ENCODE measurements around the gene OR10J4.
"Not testable (repeated sequence)": the region's sequence is repeated elsewhere in the genome, so short reads cannot be mapped to it uniquely, and the experiment has no call there.

The OR10J4 gene

GRCh38 chr1:159431904-159432303 lies at the start of gene OR10J4:
TSS of gene OR10J4 (plus strand) at chr1:159432204.
- DNase-seq, result no peak

GRCh38 chr1:159406821-159407220 lies 25.2 kb upstream of the OR10J4 start:
- DNase-seq, result no peak

GRCh38 chr1:159408862-159409400 lies 23.1 kb upstream of the OR10J4 start:
- DNase-seq, result no peak

GRCh38 chr1:159421821-159422220 lies 10.2 kb upstream of the OR10J4 start:
- DNase-seq, result no peak

GRCh38 chr1:159428536-159428935 lies 3.5 kb upstream of the OR10J4 start:
- DNase-seq, result no peak

GRCh38 chr1:159429074-159429861 lies 2.7 kb upstream of the OR10J4 start:
- no peak for DNase-seq

- no peak for DNase-seq
These were observed 1.0 kb upstream of the OR10J4 start for GRCh38 chr1:159430985-159431384.

GRCh38 chr1:159436469-159436868 lies 4.5 kb downstream of the OR10J4 start:
- no peak for DNase-seq

- DNase-seq, result no peak
These were observed 7.4 kb downstream of the OR10J4 start, which contains the start of gene OR10J1 for GRCh38 chr1:159439422-159439821. TSS of gene OR10J1 (plus strand) at chr1:159439722. CDS start at chr1:159439792, 70 bp downstream.

- no peak for DNase-seq
These were observed 9.4 kb downstream of the OR10J4 start for GRCh38 chr1:159441360-159441759.

GRCh38 chr1:159442428-159442827 lies 10.4 kb downstream of the OR10J4 start:
- no peak for DNase-seq

- no peak for DNase-seq
These were observed 11.2 kb downstream of the OR10J4 start for GRCh38 chr1:159443066-159443750.

- no peak for DNase-seq
These were observed 12.5 kb downstream of the OR10J4 start for GRCh38 chr1:159444511-159444910.

GRCh38 chr1:159448181-159448580 lies 16.2 kb downstream of the OR10J4 start:
- no peak for DNase-seq

GRCh38 chr1:159449605-159450004 lies 17.6 kb downstream of the OR10J4 start:
- DNase-seq, result not testable (repeated sequence)

- DNase-seq, result no peak
These were observed 27.5 kb downstream of the OR10J4 start for GRCh38 chr1:159459551-159459950.

- DNase-seq, result no peak
These were observed 33.2 kb downstream of the OR10J4 start for GRCh38 chr1:159465191-159465603.

GRCh38 chr1:159468321-159468720 lies 36.3 kb downstream of the OR10J4 start:
- DNase-seq, result no peak

GRCh38 chr1:159469921-159470533 lies 38.0 kb downstream of the OR10J4 start:
- DNase-seq, result no peak

- no peak for DNase-seq
These were observed 41.3 kb downstream of the OR10J4 start for GRCh38 chr1:159473335-159473734.

GRCh38 chr1:159474926-159475325 lies 42.9 kb downstream of the OR10J4 start:
- DNase-seq, result no peak
